Lung (tissue), 12 donors: Measurements from ENCODE around the gene MYO5B. TPM values are rescaled to one million over a fixed set of nuclear protein-coding genes. Genes with fewer than 3 reads are reported as not detected.

Source experiments
- ATAC-seq: fragments of 200-7000 bp; cut with Tn5 transposase; one replicate; pipeline ENCODE4 v1.9.1; 2020; ENCODE audit warnings: moderate number of reproducible peaks; ENCODE audit not compliant: insufficient read depth, low FRiP score
- DNase-seq, 3 donors: peaks; one replicate each; pipeline ENCODE4 v3.0.0-alpha.2; 2013 to 2017
- H3K27ac ChIP-seq, 2 donors: one replicate each; pipeline ENCODE4 v1.5.1; 2013; ENCODE audit warnings: mild to moderate bottlenecking in 2 of 2, moderate library complexity in 2 of 2, control low read depth in 1 of 2, inconsistent platforms in 1 of 2, low read depth in 1 of 2, low read length in 1 of 2
- H3K27me3 ChIP-seq, 3 donors: one replicate each; pipeline ENCODE4 v1.5.1; 2013; ENCODE audit warnings: low read length in 2 of 3; ENCODE audit not compliant: control insufficient read depth in 3 of 3, insufficient read depth in 3 of 3
- H3K36me3 ChIP-seq, 4 donors: one replicate each; pipeline ENCODE4 v1.5.1; 2013; ENCODE audit warnings: low read length in 4 of 4, mild to moderate bottlenecking in 1 of 4, moderate library complexity in 1 of 4; ENCODE audit not compliant: control insufficient read depth in 4 of 4, insufficient read depth in 4 of 4
- H3K4me1 ChIP-seq, 5 donors: one replicate each; pipeline ENCODE4 v1.5.1; 2013; ENCODE audit warnings: low read length in 5 of 5, mild to moderate bottlenecking in 2 of 5, moderate library complexity in 1 of 5; ENCODE audit not compliant: control insufficient read depth in 5 of 5, insufficient read depth in 5 of 5
- H3K4me3 ChIP-seq: one replicate; pipeline ENCODE4 v1.5.1; 2013; ENCODE audit warnings: mild to moderate bottlenecking, control low read depth, moderate library complexity
- H3K9ac ChIP-seq, 2 donors: one replicate each; pipeline ENCODE4 v1.5.1; 2013; ENCODE audit warnings: low read length in 2 of 2, control low read depth in 1 of 2; ENCODE audit not compliant: insufficient read depth in 1 of 2
- H3K9me3 ChIP-seq, 4 donors: one replicate each; pipeline ENCODE4 v1.5.1; 2013; ENCODE audit warnings: low read length in 3 of 4, mild to moderate bottlenecking in 1 of 4, moderate library complexity in 1 of 4; ENCODE audit not compliant: control insufficient read depth in 4 of 4, insufficient read depth in 3 of 4
- CTCF ChIP-seq: IDR thresholded peaks from 2 replicates; pipeline ENCODE4 v1.5.1; 2012; ENCODE audit warnings: mild to moderate bottlenecking; ENCODE audit errors: control extremely low read depth, extremely low read depth
- WGBS, 2 donors: extraction: QIAGEN DNeasy Blood & Tissue Kit; methylation state at CpG; one replicate each; pipeline ENCODE4 v1.1.7; 2013; 5-methylcytosine and 5-hydroxymethylcytosine counted together
- polyA plus RNA-seq, 2 donors: library from polyadenylated mRNA; stranded (reverse); fragments of 200-250 nt; gene quantifications; one replicate each; pipeline ENCODE4 v1.2.1, GENCODE V29; 2013
- total RNA-seq, 2 donors: library from RNA; depleted of rRNA in 1 of 2; stranded (reverse); fragments of >200 nt in 1 of 2; gene quantifications; one replicate each; pipeline ENCODE4 v1.2.1, GENCODE V29; 2014 to 2021
- donor health status: control.
- donor health status: control.
- donor health status: Bipolar disorder and iron deficiency.
- donor health status: healthy.
- donor health status: DM: yes; HTN: yes; CAD: no.

The MYO5B gene
- total and polyA plus RNA-seq, 4 donors = 9.7 to 25.6 (median 19.7) TPM

- H3K27me3 ChIP-seq = peaks cover 5 to 32% (median 25%) of the 10 kb centered on the region in 3 donors
- H3K4me1 ChIP-seq = no peaks in the 10 kb centered on the region
- no peak overlapping the region for H3K9ac ChIP-seq
- H3K4me3 ChIP-seq = no peak overlapping the region
- TF ChIP-seq CTCF = no peak
- no peaks in the 10 kb centered on the region for H3K9me3 ChIP-seq
- no peak for DNase-seq
- 92% methylated on average over 6 of the region's 6 CpGs for WGBS, 2 donors
- no peak for ATAC-seq
- H3K27ac ChIP-seq = no peak overlapping the region
- H3K36me3 ChIP-seq = no peaks in the 10 kb centered on the region
These were observed 6.3 kb downstream of the MYO5B start for GRCh38 chr18:50188652-50189051.

- no peak overlapping the region for H3K4me3 ChIP-seq
- 85 to 91% methylated on average over 3 of the region's 3 CpGs for WGBS, 2 donors
- peaks cover 5 to 24% (median 17%) of the 10 kb centered on the region in 3 donors for H3K27me3 ChIP-seq
- TF ChIP-seq CTCF = no peak
- ATAC-seq = no peak
- no peaks in the 10 kb centered on the region for H3K4me1 ChIP-seq
- no peaks in the 10 kb centered on the region for H3K36me3 ChIP-seq
- no peak overlapping the region for H3K27ac ChIP-seq
- DNase-seq = no peak
- no peak overlapping the region for H3K9ac ChIP-seq
- H3K9me3 ChIP-seq = no peaks in the 10 kb centered on the region
These were observed 7.3 kb downstream of the MYO5B start for GRCh38 chr18:50187659-50188058.

GRCh38 chr18:50186385-50186784 is 8.6 kb downstream of the MYO5B start:
- H3K4me3 ChIP-seq = no peak overlapping the region
- 59 to 88% methylated on average over 1 of the region's 1 CpG for WGBS, 2 donors
- no peaks in the 10 kb centered on the region for H3K9me3 ChIP-seq
- no peak for TF ChIP-seq CTCF
- no peak for DNase-seq
- no peak overlapping the region for H3K27ac ChIP-seq
- H3K36me3 ChIP-seq = no peaks in the 10 kb centered on the region
- H3K9ac ChIP-seq = no peak overlapping the region
- ATAC-seq = no peak
- peaks cover 5 to 18% (median 7%) of the 10 kb centered on the region in 3 donors for H3K27me3 ChIP-seq
- no peaks in the 10 kb centered on the region for H3K4me1 ChIP-seq

GRCh38 chr18:50183556-50183955 is 11.4 kb downstream of the MYO5B start:
- 82 to 83% methylated on average over 5 of the region's 5 CpGs for WGBS, 2 donors
- H3K9ac ChIP-seq = no peak overlapping the region
- H3K9me3 ChIP-seq = no peaks in the 10 kb centered on the region
- H3K27ac ChIP-seq = no peak overlapping the region
- H3K27me3 ChIP-seq = peaks cover 3 to 5% (median 3%) of the 10 kb centered on the region in 3 donors
- DNase-seq (no peak), ATAC-seq (no peak)
- TF ChIP-seq CTCF = no peak
- no peak overlapping the region for H3K4me3 ChIP-seq
- no peaks in the 10 kb centered on the region for H3K36me3 ChIP-seq
- no peaks in the 10 kb centered on the region for H3K4me1 ChIP-seq
